ENCODE data around the gene PON2. TPM values are rescaled to one million over a fixed set of nuclear protein-coding genes. Genes with fewer than 3 reads are reported as not detected.

Gene PON2
- total RNA-seq, 1 experiment from 2014 or later, result 21.4 TPM

GRCh38 chr7:95482424-95482823, 47.6 kb upstream of the PON2 start (continued):
- no peak for TF ChIP-seq TCF7 (CRISPR knock-in tag; IDR thresholded peaks at IDR 0.05; ENCODE audit: low read depth)
- no peak for TF ChIP-seq NR2C2 (CRISPR knock-in tag; IDR thresholded peaks at IDR 0.05)
- TF ChIP-seq KAT7 (CRISPR knock-in tag; IDR thresholded peaks at IDR 0.05; ENCODE audit: borderline replicate concordance), result no peak
- no peak for TF ChIP-seq FOXK1 (CRISPR knock-in tag; IDR thresholded peaks at IDR 0.05)
- TF ChIP-seq CTCF (IDR thresholded peaks at IDR 0.05), result no peak
- TF ChIP-seq CBFB (CRISPR knock-in tag; IDR thresholded peaks at IDR 0.05; ENCODE audit: low read depth), result no peak
- no peak for TF ChIP-seq RORB (CRISPR knock-in tag; IDR thresholded peaks at IDR 0.05)

- TF ChIP-seq CDX4 (CRISPR knock-in tag; IDR thresholded peaks at IDR 0.05; ENCODE audit: borderline replicate concordance), result no peak
- no peak for TF ChIP-seq ESRRA (CRISPR knock-in tag; IDR thresholded peaks at IDR 0.05; ENCODE audit: borderline replicate concordance)
- no peak for TF ChIP-seq FOXP1 (CRISPR knock-in tag; IDR thresholded peaks at IDR 0.05; ENCODE audit: borderline replicate concordance)
- TF ChIP-seq MYBL2 (CRISPR knock-in tag; IDR thresholded peaks at IDR 0.05), result no peak
- TF ChIP-seq JUN (CRISPR knock-in tag; IDR thresholded peaks at IDR 0.05), result no peak
- no peaks in the 10 kb centered on the region for H3K27me3 Mint-ChIP-seq (ENCODE audit: low read depth)
- no peak for ATAC-seq
- H3K4me1 Mint-ChIP-seq, result peaks cover 14% of the 10 kb centered on the region
- H3K36me3 Mint-ChIP-seq, result 0 out of 2 replicates have a peak, but pooled peaks cover 6% of the 10 kb centered on the region
- H3K27ac Mint-ChIP-seq, result no peak overlapping the region
- POLR2A ChIA-PET, result no interaction called here
- H3K4me3 Mint-ChIP-seq, result no peak overlapping the region
- no peak for DNase-seq (ENCODE audit: low spot score)
- CTCF ChIA-PET, result interaction anchor here (1.2 kb wide), 1 partner anchor 30 kb away, joined by 5 read pairs; no protein-coding TSS in a partner anchor
- peaks cover 11% of the 10 kb centered on the region for H3K9me3 Mint-ChIP-seq
Observed at GRCh38 chr7:95481271-95482165, 46.7 kb upstream of the PON2 start.

GRCh38 chr7:95479992-95480624, 45.3 kb upstream of the PON2 start:
- no peak for DNase-seq (ENCODE audit: low spot score)
- ChIA-PET CTCF (interaction anchor here (1.6 to 2.3 kb wide), 2 partner anchors 84 to 234 kb away, joined by 6 to 10 read pairs; partner anchors contain the start of gene PON3), POLR2A (no interaction called here)
- peaks cover 9% of the 10 kb centered on the region for H3K4me1 Mint-ChIP-seq
- H3K9me3 Mint-ChIP-seq, result peaks cover 11% of the 10 kb centered on the region
- no peak overlapping the region for H3K4me3 Mint-ChIP-seq
- H3K27ac Mint-ChIP-seq, result no peak overlapping the region
- H3K27me3 Mint-ChIP-seq (ENCODE audit: low read depth), result no peaks in the 10 kb centered on the region
- no peak for ATAC-seq
- TF ChIP-seq CTCF (IDR thresholded peaks at IDR 0.05) (no peak), USF2 (CRISPR knock-in tag; IDR thresholded peaks at IDR 0.05) (no peak)
- 0 out of 2 replicates have a peak, but pooled peaks cover 6% of the 10 kb centered on the region for H3K36me3 Mint-ChIP-seq
